ENCODE data around the gene GLT8D2.

Gene GLT8D2

DNA sequence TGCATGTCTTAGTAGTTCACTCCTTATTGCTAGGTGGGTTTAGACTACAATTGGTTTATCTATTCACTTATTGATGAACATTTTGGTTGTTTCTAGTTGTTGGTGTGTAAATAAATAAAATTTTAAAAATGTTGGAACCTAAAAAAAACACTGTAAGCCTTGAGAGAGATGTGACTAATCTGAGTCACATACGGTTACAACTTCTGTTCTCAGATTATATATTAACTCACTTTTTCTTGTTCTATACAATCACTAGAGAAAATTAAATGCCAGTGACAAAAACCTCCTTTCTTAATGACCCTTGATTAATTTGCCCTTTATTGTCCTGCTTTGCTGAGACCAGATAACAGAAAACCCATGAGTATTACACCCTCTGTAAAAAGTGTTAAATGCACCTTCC is 91.4 kb downstream of the GLT8D2 start:
- H3K27ac ChIP-seq, result peak overlapping the region; percentile 95
- TF ChIP-seq CTCF (conservative IDR thresholded peaks at IDR 0.05), result no peak

DNA sequence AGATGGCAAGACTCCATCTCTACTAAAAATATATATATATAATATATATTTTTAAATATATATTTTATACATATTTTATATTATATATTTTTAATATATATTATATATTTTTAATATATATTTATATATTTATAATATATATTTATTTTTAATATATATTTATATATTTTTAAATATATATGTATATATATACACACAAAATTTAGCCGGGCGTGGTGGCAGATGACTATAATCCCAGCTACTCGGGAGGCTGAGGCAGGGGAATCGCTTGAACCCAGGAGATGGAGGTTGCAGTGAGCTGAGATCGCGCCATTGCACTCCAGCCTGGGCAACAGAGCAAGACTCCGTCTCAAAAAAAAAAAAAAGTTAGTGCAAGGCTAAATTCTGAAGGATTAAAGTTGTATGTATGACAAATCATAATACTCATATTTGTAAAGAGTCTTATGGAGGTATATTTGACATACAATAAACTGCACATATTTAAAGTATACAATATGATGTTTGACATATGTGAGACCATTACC is 92.1 kb downstream of the GLT8D2 start:
- H3K27ac ChIP-seq, result peak overlapping the region; percentile 95
- TF ChIP-seq CTCF (conservative IDR thresholded peaks at IDR 0.05), result no peak

DNA sequence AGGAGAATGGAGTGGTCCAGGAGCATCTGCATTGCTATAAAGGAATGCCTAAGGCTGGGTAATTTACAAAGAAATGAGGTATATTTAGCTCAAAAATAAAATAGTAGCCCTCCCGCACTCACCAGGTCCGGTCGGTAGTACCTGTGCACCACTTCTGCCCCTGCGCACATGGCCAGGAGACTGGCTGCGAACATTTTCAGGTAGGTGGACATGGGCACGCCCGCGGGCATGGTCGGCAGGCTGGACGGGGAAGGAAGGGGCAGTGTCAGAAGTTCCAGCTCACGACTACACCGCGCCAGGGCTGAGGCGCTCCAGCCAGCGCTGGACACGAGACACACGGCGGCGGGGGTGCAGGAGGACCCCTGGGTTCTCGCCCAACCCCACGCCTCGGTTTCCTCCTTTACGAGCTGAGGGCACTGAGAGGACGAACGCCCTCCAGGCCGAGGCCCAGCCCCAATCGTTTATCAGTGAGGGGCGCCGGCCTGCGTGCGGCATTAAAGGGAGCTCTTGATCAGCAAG is 93.4 kb downstream of the GLT8D2 start:
- no peak for TF ChIP-seq CTCF (conservative IDR thresholded peaks at IDR 0.05)
- H3K27ac ChIP-seq, result peak overlapping the region; percentile 95

DNA sequence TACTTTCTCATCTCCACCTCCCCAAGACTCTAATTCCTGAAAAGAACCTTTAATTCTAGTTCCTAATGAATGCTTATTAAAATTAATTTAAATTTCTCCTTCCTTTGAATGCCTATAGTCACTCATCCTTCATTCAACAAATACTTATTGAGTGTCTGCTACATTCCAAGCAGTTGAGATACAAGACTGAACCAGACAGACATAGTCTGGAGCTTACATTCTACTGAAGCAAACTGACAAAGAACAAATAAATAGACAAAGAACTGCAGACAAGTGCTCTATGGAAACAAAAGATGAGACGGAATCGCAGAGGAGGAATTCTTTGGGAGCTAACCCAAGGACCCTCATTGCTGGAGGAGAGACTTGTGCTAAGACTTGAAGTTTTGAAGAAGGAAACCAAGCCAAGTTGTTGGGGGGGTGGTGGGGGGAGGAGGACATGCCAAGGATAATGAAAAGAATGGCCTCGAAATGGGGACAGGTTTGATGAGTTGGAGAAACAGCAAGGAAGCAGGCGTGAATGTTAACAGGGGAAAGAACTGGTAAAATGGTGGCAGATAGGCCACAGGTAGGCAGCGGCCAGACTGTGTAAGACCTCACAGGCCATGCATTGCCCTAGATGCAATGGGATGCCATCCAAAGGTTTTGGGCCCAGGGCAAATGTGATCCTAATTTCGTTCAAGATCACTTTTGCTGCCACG is 94.0 kb downstream of the GLT8D2 start:
- TF ChIP-seq CTCF (conservative IDR thresholded peaks at IDR 0.05), result no peak
- peak overlapping the region; percentile 95 for H3K27ac ChIP-seq

- H3K27ac ChIP-seq, result no peak overlapping the region
- TF ChIP-seq CTCF (conservative IDR thresholded peaks at IDR 0.05), result no peak
These were observed 97.5 kb downstream of the GLT8D2 start for GRCh38 chr12:103952497-103952896.

- TF ChIP-seq CTCF (conservative IDR thresholded peaks at IDR 0.05), result no peak
- H3K27ac ChIP-seq, result no peak overlapping the region
These were observed 101.1 kb downstream of the GLT8D2 start for GRCh38 chr12:103948746-103949406.

- no peak overlapping the region for H3K27ac ChIP-seq
- no peak for TF ChIP-seq CTCF (conservative IDR thresholded peaks at IDR 0.05)
These were observed 102.0 kb downstream of the GLT8D2 start for GRCh38 chr12:103947871-103948555.

Measured in VCaP (cell line).